Stimulated activated CD4-positive, alpha-beta T cell treated with anti-CD3 and anti-CD28 coated beads, TNF-alpha, amount 100 ng/mL, for 1 hour (primary cell): ENCODE data around the gene ZNF670.
"Not testable (repeated sequence)": the region's sequence is repeated elsewhere in the genome, so short reads cannot be mapped to it uniquely, and the experiment has no call there.

Experiments used
- DNase-seq, 3 donors: peaks; one replicate each; pipeline ENCODE4 v3.0.0-alpha.2; 2020; ENCODE audit warnings: low read depth in 3 of 3, low spot score in 1 of 3

ZNF670 gene

GRCh38 chr1:247047702-247048101, 30.9 kb downstream of the ZNF670 start:
- no peak for DNase-seq

GRCh38 chr1:247047260-247047659, 31.4 kb downstream of the ZNF670 start:
- no peak for DNase-seq

- DNase-seq, result no peak
These were observed 35.2 kb downstream of the ZNF670 start for GRCh38 chr1:247043406-247043805.

GRCh38 chr1:247037511-247038320, 40.9 kb downstream of the ZNF670 start:
- DNase-seq, result no peak

GRCh38 chr1:247032306-247032705, 46.3 kb downstream of the ZNF670 start:
- DNase-seq, result not testable (repeated sequence)
